Measurements from ENCODE around the gene SDHA. TPM values are rescaled to one million over a fixed set of nuclear protein-coding genes. Genes with fewer than 3 reads are reported as not detected.
"Not testable (repeated sequence)": the region's sequence is repeated elsewhere in the genome, so short reads cannot be mapped to it uniquely, and the experiment has no call there.

Gene SDHA
- total RNA-seq, 2 experiments from 2014 or later = 159 to 161 TPM

- POLR2A ChIA-PET = no interaction called here
- CTCF ChIA-PET = no interaction called here
These were observed 22.5 kb upstream of the SDHA start for GRCh38 chr5:195401-196160.

- POLR2A ChIA-PET = no interaction called here
These were observed 21.8 kb upstream of the SDHA start for GRCh38 chr5:196350-196749.

GRCh38 chr5:197031-197430 lies 21.1 kb upstream of the SDHA start:
- POLR2A ChIA-PET, CTCF ChIA-PET: not testable (repeated sequence)

More at GRCh38 chr5:196350-196749, 21.8 kb upstream of the SDHA start:
- CTCF ChIA-PET = no interaction called here

GRCh38 chr5:197892-198489 lies 20.1 kb upstream of the SDHA start:
- ChIA-PET POLR2A (no interaction called here), CTCF (no interaction called here)

GRCh38 chr5:198516-199196 lies 19.5 kb upstream of the SDHA start:
- ChIA-PET CTCF (no interaction called here), POLR2A (no interaction called here)

GRCh38 chr5:199197-199949 lies 18.7 kb upstream of the SDHA start:
- CTCF ChIA-PET = interaction anchor here (1.6 kb wide), 1 partner anchor 232 kb away, joined by 3 read pairs; no protein-coding TSS in a partner anchor
- POLR2A ChIA-PET = no interaction called here

- CTCF ChIA-PET = interaction anchor here (1.6 kb wide), 1 partner anchor 232 kb away, joined by 3 read pairs; no protein-coding TSS in a partner anchor
These were observed 18.0 kb upstream of the SDHA start for GRCh38 chr5:199950-200645.

GRCh38 chr5:200985-201384 lies 17.1 kb upstream of the SDHA start:
- CTCF ChIA-PET = interaction anchor here (1.6 kb wide), 1 partner anchor 231 kb away, joined by 3 read pairs; no protein-coding TSS in a partner anchor

More at GRCh38 chr5:199950-200645, 18.0 kb upstream of the SDHA start:
- POLR2A ChIA-PET = no interaction called here

GRCh38 chr5:201672-202071 lies 16.4 kb upstream of the SDHA start:
- ChIA-PET POLR2A (no interaction called here), CTCF (no interaction called here)

More at GRCh38 chr5:200985-201384, 17.1 kb upstream of the SDHA start:
- POLR2A ChIA-PET = no interaction called here

GRCh38 chr5:203246-203930 lies 14.7 kb upstream of the SDHA start:
- CTCF ChIA-PET = no interaction called here
- POLR2A ChIA-PET = no interaction called here

GRCh38 chr5:204001-204400 lies 14.1 kb upstream of the SDHA start:
- ChIA-PET CTCF (no interaction called here), POLR2A (no interaction called here)

GRCh38 chr5:204462-204861 lies 13.7 kb upstream of the SDHA start:
- ChIA-PET POLR2A (no interaction called here), CTCF (no interaction called here)

GRCh38 chr5:204966-205670 lies 13.0 kb upstream of the SDHA start:
- ChIA-PET CTCF (no interaction called here), POLR2A (no interaction called here)

GRCh38 chr5:206406-206805 lies 11.7 kb upstream of the SDHA start:
- CTCF ChIA-PET = no interaction called here
- POLR2A ChIA-PET = no interaction called here

- CTCF ChIA-PET = no interaction called here
- POLR2A ChIA-PET = no interaction called here
These were observed 11.1 kb upstream of the SDHA start for GRCh38 chr5:206927-207536.

- POLR2A ChIA-PET = no interaction called here
- CTCF ChIA-PET = no interaction called here
These were observed 10.5 kb upstream of the SDHA start for GRCh38 chr5:207599-207998.

- CTCF ChIA-PET = no interaction called here
- POLR2A ChIA-PET = no interaction called here
These were observed 9.5 kb upstream of the SDHA start for GRCh38 chr5:208449-209114.
